Kasumi-1 (cell line): Measurements from ENCODE around the gene ZNF519.
"Not testable (repeated sequence)": the region's sequence is repeated elsewhere in the genome, so short reads cannot be mapped to it uniquely, and the experiment has no call there.

Experiments used
- DNase-seq, 2 experiments: peaks; one replicate each; lab custom pipeline; 2025; lab: John Stamatoyannopoulos, UW

ZNF519 gene

GRCh38 chr18:14147935-14148865 lies 16.0 kb upstream of the ZNF519 start:
- DNase-seq = not testable (repeated sequence)

- DNase-seq = not testable (repeated sequence)
These were observed 14.5 kb upstream of the ZNF519 start for GRCh38 chr18:14146771-14147170.

DNA sequence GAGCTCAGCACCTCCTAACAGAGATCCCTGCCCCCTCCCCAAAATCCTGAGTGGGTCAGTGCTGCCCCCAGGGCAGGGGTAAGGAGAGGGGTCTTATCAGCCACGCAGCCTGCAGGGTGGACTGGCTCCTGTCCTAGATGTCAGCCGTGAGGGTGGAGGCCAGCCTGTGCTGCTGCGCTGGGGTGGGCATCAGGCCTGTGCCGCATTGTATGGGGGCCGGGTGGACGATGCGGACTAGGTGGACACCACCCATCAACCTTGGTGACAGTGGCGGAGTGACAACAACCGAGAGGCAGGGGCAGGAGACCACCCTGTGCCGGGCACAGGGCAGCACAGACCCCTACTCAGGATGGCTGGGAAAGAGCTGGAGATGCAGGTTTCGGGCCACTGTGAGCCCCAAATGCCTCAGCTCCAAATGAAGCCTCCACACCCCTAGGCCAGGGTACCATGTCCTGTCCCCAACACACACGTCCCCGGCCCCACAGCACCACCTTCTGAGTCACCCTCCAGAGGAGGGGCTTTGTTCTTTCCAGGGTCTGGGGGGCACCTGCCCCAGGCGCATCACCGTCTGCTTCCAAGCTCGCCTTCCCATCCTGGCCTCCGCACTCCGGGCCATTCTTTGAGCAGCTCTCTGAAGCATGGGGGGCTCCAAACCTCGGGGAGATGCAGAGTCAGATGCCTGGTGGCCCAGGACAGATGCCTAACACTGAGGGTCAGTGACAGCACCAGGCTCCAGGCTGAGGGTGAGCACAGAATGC lies 13.5 kb upstream of the ZNF519 start:
- DNase-seq = not testable (repeated sequence)

DNA sequence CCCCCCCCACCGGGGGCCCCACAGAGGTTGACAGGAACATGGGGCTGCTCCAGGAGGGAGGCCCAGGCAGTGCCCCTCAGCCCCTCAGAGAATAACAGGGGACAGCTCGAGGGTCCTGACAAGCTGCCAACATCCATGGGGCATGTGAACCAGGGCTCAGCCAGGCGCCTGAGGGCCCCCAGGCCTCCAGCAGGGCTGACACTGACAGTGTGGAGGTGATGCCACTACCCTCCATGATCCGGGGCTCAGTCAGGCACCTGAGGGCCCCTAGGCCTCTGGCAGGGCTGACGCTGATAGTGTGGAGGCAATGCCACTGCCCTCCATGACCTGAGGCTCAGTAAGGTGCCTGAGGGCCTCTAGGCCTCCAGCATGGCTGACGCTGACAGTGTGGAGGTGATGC lies 12.8 kb upstream of the ZNF519 start:
- DNase-seq = not testable (repeated sequence)

GRCh38 chr18:14144628-14144895 lies 12.3 kb upstream of the ZNF519 start:
- DNase-seq = no peak

GRCh38 chr18:14143871-14144627 lies 11.8 kb upstream of the ZNF519 start:
- not testable (repeated sequence) for DNase-seq

- DNase-seq = not testable (repeated sequence)
These were observed 11.2 kb upstream of the ZNF519 start for GRCh38 chr18:14143396-14143795.

DNA sequence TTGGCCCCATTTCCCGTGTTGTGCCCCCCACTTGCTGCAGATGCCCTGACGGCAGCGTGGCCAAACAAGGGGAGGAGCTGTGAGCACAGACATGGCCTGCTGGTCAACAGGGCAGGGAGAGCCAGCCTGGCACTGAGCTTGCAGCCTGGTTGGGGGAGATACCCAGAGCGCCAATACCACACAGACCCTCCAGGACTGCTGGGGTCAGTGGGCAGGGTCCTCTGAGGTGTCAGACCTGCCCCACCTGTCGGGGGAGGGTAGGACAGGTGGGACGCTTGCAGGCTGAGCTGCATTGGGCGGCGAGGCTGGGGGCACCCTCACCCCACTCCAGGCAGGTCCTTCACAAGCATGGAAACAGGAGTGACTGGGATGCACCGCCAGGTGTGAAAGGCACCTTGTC lies 9.9 kb upstream of the ZNF519 start:
- DNase-seq = not testable (repeated sequence)

GRCh38 chr18:14139583-14139982 lies 7.3 kb upstream of the ZNF519 start:
- not testable (repeated sequence) for DNase-seq

DNA sequence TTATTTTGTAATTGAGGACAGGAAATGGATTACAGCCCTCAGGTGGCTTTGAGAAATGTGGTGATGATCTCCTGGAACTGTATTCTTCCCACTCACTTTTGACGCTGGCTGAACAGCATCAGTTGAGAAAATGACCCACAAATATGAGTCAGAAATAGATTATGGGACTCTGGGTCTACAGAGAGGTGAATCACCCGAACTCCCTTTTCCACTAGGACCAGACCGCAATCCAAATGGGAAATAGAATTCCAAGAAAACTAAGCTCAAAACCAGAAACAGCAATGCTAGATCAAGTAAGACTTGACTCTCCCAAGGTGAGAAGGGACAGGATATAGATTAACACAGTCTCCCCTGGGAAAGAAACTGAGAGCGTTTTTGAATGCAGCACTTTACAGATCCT lies 5.7 kb upstream of the ZNF519 start:
- DNase-seq = not testable (repeated sequence)

- not testable (repeated sequence) for DNase-seq
These were observed 452 bp downstream of the ZNF519 start for GRCh38 chr18:14131696-14132270.

GRCh38 chr18:14130804-14131203 lies 1.4 kb downstream of the ZNF519 start:
- not testable (repeated sequence) for DNase-seq

GRCh38 chr18:14124689-14125088 lies 7.5 kb downstream of the ZNF519 start:
- DNase-seq = no peak

- no peak for DNase-seq
These were observed 10.1 kb downstream of the ZNF519 start for GRCh38 chr18:14122097-14122496.

DNA sequence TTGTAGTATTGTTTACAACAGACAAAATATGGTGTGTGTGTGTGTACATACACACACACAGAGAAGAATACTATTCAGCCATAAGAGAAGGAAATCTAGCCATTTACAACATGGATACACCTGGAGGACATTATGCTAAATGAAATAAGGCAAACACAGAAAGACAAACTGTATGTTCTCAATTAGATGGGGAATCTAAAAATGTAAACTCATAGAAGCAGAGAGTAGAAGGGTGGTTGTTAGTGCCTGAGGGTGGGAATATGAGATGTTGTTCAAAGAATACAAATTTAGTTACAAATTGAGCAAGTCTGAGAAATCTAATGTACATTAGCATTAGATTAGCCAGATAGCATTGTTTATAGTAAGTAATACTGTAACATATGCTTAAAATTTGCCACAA lies 11.3 kb downstream of the ZNF519 start:
- DNase-seq = no peak

DNA sequence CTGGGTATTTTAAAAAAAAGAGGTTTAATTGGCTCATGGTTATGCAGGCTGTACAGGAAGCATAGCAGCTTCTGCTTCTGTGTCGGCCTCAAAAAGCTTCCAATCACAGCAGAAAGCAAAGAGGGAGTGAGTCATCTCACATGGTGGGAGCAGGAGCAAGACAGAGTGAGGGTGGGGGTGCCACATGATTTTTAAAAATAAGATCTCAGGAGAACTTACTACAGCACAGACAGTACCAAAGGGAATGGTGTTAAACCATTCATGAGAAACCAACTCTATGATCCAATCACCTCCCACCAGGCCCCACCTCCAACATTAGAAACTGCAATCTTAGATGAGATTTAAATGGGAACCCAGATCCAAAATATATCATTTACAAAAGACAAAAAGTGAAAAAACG lies 14.6 kb downstream of the ZNF519 start:
- DNase-seq = no peak

DNA sequence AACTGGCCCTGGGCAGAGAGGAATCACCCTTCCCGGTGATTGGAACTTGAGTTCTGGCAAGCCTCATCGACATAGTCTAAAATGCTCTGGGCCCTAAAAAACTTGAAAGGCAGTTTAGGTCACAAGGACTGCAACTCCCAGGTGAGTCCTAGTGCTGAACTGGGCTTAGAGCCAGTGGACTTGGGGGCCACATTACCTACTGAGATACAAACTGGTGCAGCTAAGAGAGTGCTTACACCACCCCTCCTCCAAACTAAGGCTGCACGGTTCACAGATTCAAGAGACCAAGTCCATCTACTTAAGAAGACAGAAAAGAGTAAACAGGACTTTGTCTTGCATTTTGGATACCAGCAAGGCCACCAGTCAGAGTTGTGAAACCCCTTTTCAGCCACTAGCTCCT lies 25.3 kb downstream of the ZNF519 start:
- DNase-seq = no peak

DNA sequence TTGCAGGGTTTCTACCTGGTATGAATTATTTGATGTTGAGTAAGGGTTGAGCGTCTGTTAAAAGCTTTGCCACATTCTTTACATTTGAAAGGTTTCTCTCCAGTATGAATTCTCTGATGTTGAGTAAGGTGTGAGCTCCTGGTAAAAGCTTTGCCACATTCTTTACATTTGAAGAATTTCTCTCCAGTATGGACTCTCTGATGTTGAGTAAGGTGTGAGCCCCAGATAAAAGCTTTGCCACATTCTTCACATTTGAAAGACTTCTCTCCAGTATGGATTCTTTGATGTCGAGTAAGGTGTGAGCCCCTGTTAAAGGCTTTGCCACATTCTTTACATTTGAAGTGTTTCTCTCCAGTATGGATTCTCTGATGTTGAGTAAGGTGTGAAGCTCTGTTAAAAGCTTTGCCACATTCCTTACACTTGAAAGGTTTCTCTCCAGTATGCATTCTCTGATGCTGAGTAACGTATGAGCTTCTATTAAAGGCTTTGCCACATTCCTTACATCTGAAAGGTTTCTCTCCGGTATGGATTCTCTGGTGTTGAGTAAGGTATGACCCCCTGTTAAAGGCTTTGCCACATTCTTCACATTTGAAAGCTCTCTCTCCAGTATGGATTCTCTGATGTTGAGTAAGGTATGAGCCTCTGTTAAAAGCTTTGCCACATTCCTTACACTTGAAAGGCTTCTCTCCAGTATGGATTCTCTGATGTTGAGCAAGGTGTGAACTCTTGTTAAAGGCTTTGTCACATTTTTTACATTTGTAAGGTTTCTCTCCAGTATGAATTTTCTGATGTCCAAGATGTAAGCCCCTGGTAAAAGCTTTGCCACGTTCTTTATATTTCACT lies 27.1 kb downstream of the ZNF519 start:
- no peak for DNase-seq

DNA sequence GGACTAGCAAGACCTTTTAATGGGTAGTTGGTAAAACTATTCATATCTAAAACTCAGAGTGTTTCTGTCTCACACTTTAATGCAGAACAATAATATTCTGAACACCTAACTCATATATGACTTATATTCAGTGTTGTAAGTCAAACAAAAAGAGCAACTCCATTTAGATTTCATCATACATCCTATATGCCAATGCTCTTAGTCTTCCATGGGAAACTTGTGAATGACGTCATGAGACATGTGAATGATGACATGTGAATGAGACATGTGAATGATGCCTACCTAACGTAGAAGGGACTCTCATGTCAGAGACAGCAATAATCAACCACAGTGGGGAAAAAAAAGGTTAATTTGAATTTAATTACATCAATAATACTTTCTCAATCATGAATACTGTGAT lies 28.0 kb downstream of the ZNF519 start:
- DNase-seq = no peak

DNA sequence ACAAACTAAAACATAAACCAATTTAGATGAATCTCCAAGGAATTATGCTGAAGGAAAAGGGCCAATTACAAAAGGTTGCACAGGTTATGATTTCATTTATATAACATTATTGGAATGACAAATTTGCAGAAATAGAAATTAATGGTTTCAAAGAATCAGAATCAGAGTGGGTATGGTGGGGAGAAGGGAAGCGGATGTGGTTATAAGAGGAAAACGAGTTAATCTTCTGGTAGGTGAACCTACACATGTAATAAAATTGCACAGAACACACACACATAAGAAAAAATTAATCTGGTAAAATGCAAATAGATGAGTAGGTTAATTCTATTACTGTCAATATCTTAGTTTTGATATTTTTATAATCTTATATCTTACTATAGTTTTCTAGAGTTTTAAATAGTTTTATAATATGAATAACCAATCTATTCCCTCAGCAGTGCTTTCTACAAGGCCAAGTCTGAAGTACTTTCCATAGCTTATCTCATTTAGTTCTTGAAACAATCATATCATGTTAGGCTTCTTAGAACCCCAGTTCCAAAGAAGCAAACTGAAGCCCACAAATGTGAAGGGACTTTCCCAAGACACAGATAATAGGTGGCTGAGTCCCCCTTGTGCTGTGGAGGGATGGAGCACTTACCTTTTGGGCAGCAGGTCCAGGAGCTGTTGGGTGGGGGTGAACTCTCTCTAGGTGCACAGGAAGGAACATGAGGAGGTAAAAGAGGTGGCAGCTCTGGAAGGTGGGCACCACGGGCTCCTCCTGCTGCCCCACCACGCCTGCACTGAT lies 31.5 kb downstream of the ZNF519 start:
- no peak for DNase-seq
